ENCODE results near the gene PSIP1.

GRCh38 chr9:15453956-15454355 lies 56.8 kb downstream of the PSIP1 start:
- TF ChIP-seq CTCF (tag by site-specific recombination; IDR thresholded peaks at IDR 0.05) (no peak), ZNF830 (tag by site-specific recombination; IDR thresholded peaks at IDR 0.05; ENCODE audit: low read depth) (no peak), ZNF776 (tag by site-specific recombination; IDR thresholded peaks at IDR 0.05; ENCODE audit: borderline replicate concordance) (no peak), SALL2 (tag by site-specific recombination; IDR thresholded peaks at IDR 0.05; ENCODE audit: borderline replicate concordance) (no peak), ZNF324 (tag by site-specific recombination; IDR thresholded peaks at IDR 0.05) (no peak), ZNF239 (tag by site-specific recombination; IDR thresholded peaks at IDR 0.05) (no peak), ZNF394 (tag by site-specific recombination; IDR thresholded peaks at IDR 0.05; ENCODE audit: borderline replicate concordance) (no peak), REST (tag by site-specific recombination; IDR thresholded peaks at IDR 0.05) (no peak)
